HCT116 (cell line): ENCODE measurements around the gene SERPINC1. TPM values are rescaled to one million over a fixed set of nuclear protein-coding genes. Genes with fewer than 3 reads are reported as not detected.
"Not testable (repeated sequence)": the region's sequence is repeated elsewhere in the genome, so short reads cannot be mapped to it uniquely, and the experiment has no call there.

Experiments
- ATAC-seq: fragments of 200-7000 bp; cut with Tn5 transposase; 2 replicates; pipeline ENCODE4 v1.9.1; 2020; ENCODE audit warnings: mild to moderate bottlenecking, moderate library complexity
- BruUV-seq: library from RNA; stranded (reverse); fragments of 400-500 nt; replicated peaks from 2 replicates; lab custom pipeline; 2021; lab: Mats Ljungman, UMichigan
- CTCF ChIA-PET: fragments of 300-600 bp; sonication (Branson Sonifier 250); formaldehyde crosslinking; loops from one replicate; lab custom pipeline; 2021; ENCODE audit warnings: antibody characterized with exemption; lab: Charles Lee
- POLR2A ChIA-PET: fragments of 300-600, 350-600 bp; sonication (Branson Sonifier 250); formaldehyde crosslinking; loops from one replicate; lab custom pipeline; 2021; ENCODE audit warnings: antibody characterized with exemption; lab: Charles Lee
- RAD21 ChIA-PET, 2 experiments: fragments of 300-600 bp; sonication (Branson Sonifier 250); formaldehyde crosslinking; loops; one replicate each; lab custom pipeline; 2023; ENCODE audit warnings: low total read pairs in 2 of 2; ENCODE audit not compliant: uncharacterized antibody in 2 of 2, unreplicated experiment in 2 of 2, low non-redundant PET in 1 of 2; lab: Charles Lee
- DNase-seq: peaks from one replicate; pipeline ENCODE4 v3.0.0-alpha.2; 2010; ENCODE audit warnings: low read depth, low spot score
- H2AFZ ChIP-seq: fragments of 200-600 bp; shearing (Covaris generic), sonication (generic); 2 replicates; pipeline ENCODE4 v1.6.1; 2017; ENCODE audit warnings: low read depth, mixed run types, mixed read lengths, antibody characterized with exemption, low read length; ENCODE audit not compliant: poor library complexity, severe bottlenecking
- H3K27ac ChIP-seq: 2 replicates; pipeline ENCODE4 v1.5.1; 2012; ENCODE audit warnings: low read depth, low read length
- H3K27me3 ChIP-seq: fragments of 200-600 bp; sonication (generic); 2 replicates; pipeline ENCODE4 v1.6.1; 2016; ENCODE audit warnings: mixed run types, low read length, mixed read lengths; ENCODE audit not compliant: insufficient read depth
- H3K36me3 ChIP-seq, 2 experiments: fragments of 200-500 bp in 1 of 2; fragments of 200-600 bp in 1 of 2; sonication (Bioruptor generic) in 1 of 2; sonication (generic) in 1 of 2; 2 replicates each; pipeline versions ENCODE4 v1.5.1 to v1.6.1; 2014 to 2016; ENCODE audit warnings: low read length in 2 of 2, inconsistent platforms in 1 of 2, mixed read lengths in 1 of 2, mixed run types in 1 of 2; ENCODE audit not compliant: insufficient read depth in 2 of 2, control insufficient read depth in 1 of 2
- H3K4me1 ChIP-seq, 2 experiments: fragments of 200-600 bp in 1 of 2; sonication (generic) in 1 of 2; 2 replicates each; pipeline versions ENCODE4 v1.5.1 to v1.6.1; 2012 to 2017; ENCODE audit warnings: low read length in 2 of 2, inconsistent platforms in 1 of 2, mild to moderate bottlenecking in 1 of 2, mixed read lengths in 1 of 2, mixed run types in 1 of 2, moderate library complexity in 1 of 2; ENCODE audit not compliant: insufficient read depth in 2 of 2, control insufficient read depth in 1 of 2
- H3K4me2 ChIP-seq: fragments of 200-600 bp; sonication (generic); 2 replicates; pipeline ENCODE4 v1.6.1; 2017; ENCODE audit warnings: mixed run types, low read length, mixed read lengths
- H3K4me3 ChIP-seq, 2 experiments: fragments of 200-600 bp in 1 of 2; sonication (generic) in 1 of 2; replicated peaks in 1 of 2; 2 replicates each; pipeline ENCODE4 v1.5.1; 2011 to 2016; ENCODE audit warnings: low read length in 2 of 2, control low read depth in 1 of 2, low read depth in 1 of 2, mild to moderate bottlenecking in 1 of 2, mixed read lengths in 1 of 2, mixed run types in 1 of 2
- H3K79me2 ChIP-seq: fragments of 200-600 bp; sonication (generic); 2 replicates; pipeline ENCODE4 v1.6.1; 2017; ENCODE audit warnings: mild to moderate bottlenecking, mixed run types, low read length, moderate library complexity, mixed read lengths; ENCODE audit not compliant: insufficient read depth
- H3K9ac ChIP-seq: fragments of 200-600 bp; sonication (generic); 2 replicates; pipeline ENCODE4 v1.6.1; 2016; ENCODE audit warnings: low read length, mixed read lengths
- H3K9me2 ChIP-seq: fragments of 200-600 bp; sonication (generic), shearing (Covaris generic); 2 replicates; pipeline ENCODE4 v1.6.1; 2017; ENCODE audit warnings: mixed run types, mild to moderate bottlenecking, moderate library complexity; ENCODE audit not compliant: insufficient read depth
- H3K9me3 ChIP-seq, 2 experiments: fragments of 200-500 bp in 1 of 2; fragments of 200-600 bp in 1 of 2; sonication (Bioruptor generic) in 1 of 2; sonication (generic) in 1 of 2; 2 replicates each; pipeline ENCODE4 v1.6.1; 2014 to 2017; ENCODE audit warnings: low read length in 2 of 2, mixed read lengths in 2 of 2, inconsistent platforms in 1 of 2, low read depth in 1 of 2, mild to moderate bottlenecking in 1 of 2, mixed run types in 1 of 2, moderate library complexity in 1 of 2; ENCODE audit not compliant: control insufficient read depth in 1 of 2, insufficient read depth in 1 of 2
- H4K20me1 ChIP-seq: fragments of 200-600 bp; sonication (generic), shearing (Covaris generic); 2 replicates; pipeline ENCODE4 v1.6.1; 2017; ENCODE audit warnings: mixed run types, mild to moderate bottlenecking, moderate library complexity; ENCODE audit not compliant: insufficient read depth
- ELF1 ChIP-seq: IDR thresholded peaks from 2 replicates; pipeline ENCODE4 v1.6.1; 2012; ENCODE audit warnings: low read depth, borderline replicate concordance
- EZH2phosphoT487 ChIP-seq: fragments of 200-600 bp; IDR thresholded peaks from 2 replicates; pipeline ENCODE4 v1.6.1; 2018; ENCODE audit warnings: antibody characterized with exemption, borderline replicate concordance
- SIN3A ChIP-seq: IDR thresholded peaks from 2 replicates; pipeline ENCODE4 v1.6.1; 2012; ENCODE audit warnings: low read depth
- ZNF274 ChIP-seq: fragments of 200-500 bp; sonication (Bioruptor generic); IDR thresholded peaks from 2 replicates; pipeline ENCODE4 v1.6.1; 2014; ENCODE audit warnings: mild to moderate bottlenecking, low read depth, low read length, inconsistent platforms
- intact Hi-C: fragments of 100-400 bp; cut with micrococcal nuclease; formaldehyde crosslinking; loops from 2 replicates; pipeline ENCODE4 v1.10.0; 2022
- total RNA-seq: library from RNA; stranded (reverse); gene quantifications from one replicate; pipeline ENCODE4 v1.2.1, GENCODE V29; 2021; ENCODE audit not compliant: unreplicated experiment

SERPINC1 gene
- total RNA-seq, 1 experiment from 2014 or later = 0.61 TPM

- H3K9me3 ChIP-seq, H3K9ac ChIP-seq, CTCF ChIA-PET, BruUV-seq, intact Hi-C loops, H3K4me2 ChIP-seq, H3K36me3 ChIP-seq, H2AFZ ChIP-seq, H3K4me3 ChIP-seq, ATAC-seq, RAD21 ChIA-PET, H3K4me1 ChIP-seq, H4K20me1 ChIP-seq, H3K27me3 ChIP-seq, POLR2A ChIA-PET, DNase-seq, H3K9me2 ChIP-seq, H3K79me2 ChIP-seq, H3K27ac ChIP-seq: not testable (repeated sequence)
Observed at GRCh38 chr1:173881117-173881516, 36.0 kb downstream of the SERPINC1 start.

GRCh38 chr1:173878251-173878650, 38.9 kb downstream of the SERPINC1 start:
- no peak overlapping the region for H3K27ac ChIP-seq
- DNase-seq (no peak), ATAC-seq (no peak)
- no peak overlapping the region for H3K4me3 ChIP-seq
- no peaks in the 10 kb centered on the region for H3K9me2 ChIP-seq
- ChIA-PET POLR2A (no interaction called here), RAD21 (no interaction called here), CTCF (no interaction called here)
- H3K4me2 ChIP-seq = no peak overlapping the region
- BruUV-seq = no TSS peak
- intact Hi-C loops = no loop called here
- TF ChIP-seq SIN3A = no peak
- TF ChIP-seq ELF1 = no peak
- no peak for TF ChIP-seq ZNF274
- TF ChIP-seq EZH2phosphoT487 = no peak
- no peaks in the 10 kb centered on the region for H3K27me3 ChIP-seq
- H3K79me2 ChIP-seq = no peaks in the 10 kb centered on the region
- no peaks in the 10 kb centered on the region for H3K4me1 ChIP-seq
- H3K9ac ChIP-seq = no peak overlapping the region
- no peak overlapping the region for H2AFZ ChIP-seq
- H4K20me1 ChIP-seq = no peaks in the 10 kb centered on the region
- no peaks in the 10 kb centered on the region for H3K9me3 ChIP-seq
- no peaks in the 10 kb centered on the region for H3K36me3 ChIP-seq
